ENCODE measurements around the gene CFAP54. TPM values are rescaled to one million over a fixed set of nuclear protein-coding genes. Genes with fewer than 3 reads are reported as not detected.

The CFAP54 gene
- polyA plus RNA-seq, 1 donor from 2014 or later = 1.1 TPM

GRCh38 chr12:96824074-96824837 lies 334.9 kb downstream of the CFAP54 start:
- no peak overlapping the region for H3K4me3 ChIP-seq (ENCODE audit: low read length)
- no peak overlapping the region for H2AFZ ChIP-seq (ENCODE audit: low read depth, low read length)
- no peak for TF ChIP-seq EZH2 (IDR thresholded peaks at IDR 0.05; ENCODE audit: borderline replicate concordance, insufficient read depth, low read length, poor library complexity, severe bottlenecking)
- no peak for TF ChIP-seq REST (IDR thresholded peaks at IDR 0.05; ENCODE audit: borderline replicate concordance)
- no peak for TF ChIP-seq CTCF (IDR thresholded peaks at IDR 0.05; ENCODE audit: poor library complexity, severe bottlenecking)
- no peak for TF ChIP-seq EP300 (conservative IDR thresholded peaks at IDR 0.05; ENCODE audit: poor library complexity, severe bottlenecking)
- H3F3A ChIP-seq (ENCODE audit: insufficient read depth, low read length, poor library complexity, severe bottlenecking) = no peaks in the 10 kb centered on the region
- H3K36me3 ChIP-seq (ENCODE audit: insufficient read depth, low read length) = no peaks in the 10 kb centered on the region
- H3K79me2 ChIP-seq (replicated peaks; ENCODE audit: insufficient read depth, low read length) = no peaks in the 10 kb centered on the region
- no peaks in the 10 kb centered on the region for H3K27me3 ChIP-seq (ENCODE audit: insufficient read depth, low read depth, low read length)
- no peaks in the 10 kb centered on the region for H3K9me2 ChIP-seq (ENCODE audit: insufficient read depth, low read length)
- no peak overlapping the region for H3K4me2 ChIP-seq (ENCODE audit: low read length)
- H3K9ac ChIP-seq (ENCODE audit: low read length) = no peak overlapping the region
- no peaks in the 10 kb centered on the region for H4K20me1 ChIP-seq (ENCODE audit: insufficient read depth)
- H3K9me3 ChIP-seq (ENCODE audit: low read length) = peaks cover 6% of the 10 kb centered on the region
- H3K27ac ChIP-seq (ENCODE audit: low read length) = no peak overlapping the region

- H4K20me1 ChIP-seq (ENCODE audit: insufficient read depth) = no peaks in the 10 kb centered on the region
- H3K9me2 ChIP-seq (ENCODE audit: insufficient read depth, low read length) = no peaks in the 10 kb centered on the region
- H2AFZ ChIP-seq (ENCODE audit: low read depth, low read length) = no peak overlapping the region
- no peak overlapping the region for H3K27ac ChIP-seq (ENCODE audit: low read length)
- H3K9me3 ChIP-seq (ENCODE audit: low read length) = peaks cover under 1% of the 10 kb centered on the region
- no peaks in the 10 kb centered on the region for H3F3A ChIP-seq (ENCODE audit: insufficient read depth, low read length, poor library complexity, severe bottlenecking)
- H3K79me2 ChIP-seq (replicated peaks; ENCODE audit: insufficient read depth, low read length) = no peaks in the 10 kb centered on the region
- H3K9ac ChIP-seq (ENCODE audit: low read length) = no peak overlapping the region
- H3K27me3 ChIP-seq (ENCODE audit: insufficient read depth, low read depth, low read length) = no peaks in the 10 kb centered on the region
- TF ChIP-seq EZH2 (IDR thresholded peaks at IDR 0.05; ENCODE audit: borderline replicate concordance, insufficient read depth, low read length, poor library complexity, severe bottlenecking) (no peak), EP300 (conservative IDR thresholded peaks at IDR 0.05; ENCODE audit: poor library complexity, severe bottlenecking) (no peak), REST (IDR thresholded peaks at IDR 0.05; ENCODE audit: borderline replicate concordance) (no peak), SMC3 (conservative IDR thresholded peaks at IDR 0.05; ENCODE audit: poor library complexity) (no peak), POLR2AphosphoS5 (IDR thresholded peaks at IDR 0.05) (no peak)
- no peaks in the 10 kb centered on the region for H3K36me3 ChIP-seq (ENCODE audit: insufficient read depth, low read length)
- H3K4me2 ChIP-seq (ENCODE audit: low read length) = no peak overlapping the region
- no peak overlapping the region for H3K4me3 ChIP-seq (ENCODE audit: low read length)
Observed at GRCh38 chr12:96824838-96825236, 335.5 kb downstream of the CFAP54 start.

All from neural cell (in vitro differentiated cells).